PC-9 (cell line): ENCODE results near the gene EXT2. TPM values are rescaled to one million over a fixed set of nuclear protein-coding genes. Genes with fewer than 3 reads are reported as not detected.

Experiments
- BruUV-seq: library from RNA; stranded (reverse); fragments of 400-500 nt; replicated peaks from 2 replicates; lab custom pipeline; 2021; lab: Mats Ljungman, UMichigan
- CTCF ChIA-PET: fragments of 300-600 bp; sonication (Branson Sonifier 250); formaldehyde crosslinking; loops from one replicate; lab custom pipeline; 2022; ENCODE audit warnings: antibody characterized with exemption; lab: Charles Lee
- POLR2A ChIA-PET: fragments of 300-600 bp; sonication (Branson Sonifier 250); formaldehyde crosslinking; loops from one replicate; lab custom pipeline; 2022; ENCODE audit warnings: antibody characterized with exemption; ENCODE audit not compliant: unreplicated experiment; lab: Charles Lee
- DNase-seq, 2 experiments: peaks; one replicate each; pipeline versions ENCODE4 v3.0.0 to v3.0.0-alpha.2; 2015 to 2022; ENCODE audit warnings: mixed read lengths in 1 of 2
- H2AFZ ChIP-seq: fragments of 200-600 bp; sonication (generic); 2 replicates; pipeline ENCODE4 v1.8.1; 2017; ENCODE audit warnings: antibody characterized with exemption
- H3F3A ChIP-seq: fragments of 200-600 bp; sonication (generic); 2 replicates; pipeline ENCODE4 v1.8.1; 2017; ENCODE audit warnings: antibody characterized with exemption, mild to moderate bottlenecking, low read depth; ENCODE audit not compliant: insufficient read depth
- H3K27ac ChIP-seq: fragments of 200-600 bp; sonication (generic); 2 replicates; pipeline ENCODE4 v1.6.1; 2016; ENCODE audit warnings: mixed run types
- H3K27me3 ChIP-seq: fragments of 200-600 bp; sonication (generic); 2 replicates; pipeline ENCODE4 v1.6.1; 2016; ENCODE audit warnings: low read depth, mixed run types; ENCODE audit not compliant: insufficient read depth
- H3K36me3 ChIP-seq: fragments of 200-600 bp; sonication (generic); 2 replicates; pipeline ENCODE4 v1.6.1; 2016; ENCODE audit warnings: low read depth, mixed run types
- H3K4me1 ChIP-seq: fragments of 200-600 bp; sonication (generic); replicated peaks from 2 replicates; pipeline ENCODE4 v1.6.1; 2016; ENCODE audit warnings: mixed run types; ENCODE audit not compliant: insufficient read depth
- H3K4me2 ChIP-seq: fragments of 200-600 bp; sonication (generic); 2 replicates; pipeline ENCODE4 v1.6.1; 2017; ENCODE audit warnings: mixed run types
- H3K4me3 ChIP-seq: fragments of 200-600 bp; sonication (generic); 2 replicates; pipeline ENCODE4 v1.6.1; 2016; ENCODE audit warnings: mixed run types
- H3K79me2 ChIP-seq: fragments of 200-600 bp; sonication (generic); 2 replicates; pipeline ENCODE4 v1.6.1; 2017; ENCODE audit warnings: low read depth, mixed run types
- H3K9me2 ChIP-seq: fragments of 200-600 bp; sonication (generic); 2 replicates; pipeline ENCODE4 v1.8.1; 2017; ENCODE audit warnings: mild to moderate bottlenecking; ENCODE audit not compliant: insufficient read depth
- H3K9me3 ChIP-seq: fragments of 200-600 bp; sonication (generic); 2 replicates; pipeline ENCODE4 v1.8.1; 2016; ENCODE audit warnings: low read depth; ENCODE audit not compliant: insufficient read depth
- H4K20me1 ChIP-seq: fragments of 200-600 bp; sonication (generic); 2 replicates; pipeline ENCODE4 v1.8.1; 2017; ENCODE audit not compliant: insufficient read depth
- CTCF ChIP-seq: fragments of 200-600 bp; sonication (generic); conservative IDR thresholded peaks from 2 replicates; pipeline ENCODE4 v1.6.1; 2017; ENCODE audit warnings: mixed run types, antibody characterized with exemption, mild to moderate bottlenecking, moderate library complexity
- EZH2 ChIP-seq: fragments of 200-600 bp; sonication (generic); IDR thresholded peaks from 2 replicates; pipeline ENCODE4 v1.8.0; 2017; ENCODE audit warnings: antibody characterized with exemption, low read depth
- intact Hi-C: fragments of 100-400 bp; cut with micrococcal nuclease; formaldehyde crosslinking; loops from one replicate; pipeline ENCODE4 v1.10.0; 2022; ENCODE audit not compliant: unreplicated experiment
- total RNA-seq: library from RNA; stranded (reverse); gene quantifications from 2 replicates; pipeline ENCODE4 v1.2.3, GENCODE V29; 2021

Gene EXT2
- total RNA-seq, 1 experiment from 2014 or later = 72.4 TPM

GRCh38 chr11:44113018-44113417, 17.5 kb downstream of the EXT2 start:
- no peaks in the 10 kb centered on the region for H3K9me2 ChIP-seq
- ChIA-PET CTCF (no interaction called here), POLR2A (no interaction called here)
- no peak overlapping the region for H3K4me2 ChIP-seq
- no peak overlapping the region for H3K4me3 ChIP-seq
- no peaks in the 10 kb centered on the region for H3K27me3 ChIP-seq
- DNase-seq = no peak
- no peaks in the 10 kb centered on the region for H3K79me2 ChIP-seq
- H3K4me1 ChIP-seq = no peaks in the 10 kb centered on the region
- 0 out of 2 replicates have a peak, but pooled peaks cover 5% of the 10 kb centered on the region for H3K36me3 ChIP-seq
- BruUV-seq = no TSS peak
- H4K20me1 ChIP-seq = peaks cover 6% of the 10 kb centered on the region; the same call in 1 of the 2 replicates
- no peaks in the 10 kb centered on the region for H3F3A ChIP-seq
- TF ChIP-seq EZH2 = no peak
- TF ChIP-seq CTCF = no peak
- H3K9me3 ChIP-seq = no peaks in the 10 kb centered on the region
- H2AFZ ChIP-seq = no peak overlapping the region
- intact Hi-C loops = loop anchor here (5.0 kb wide), 1 partner anchor 424 kb away; no protein-coding TSS in a partner anchor
- H3K27ac ChIP-seq = no peak overlapping the region

- Histone ChIP-seq H3K4me2 (no peak overlapping the region), H3F3A (no peaks in the 10 kb centered on the region), H3K79me2 (no peaks in the 10 kb centered on the region), H3K27me3 (no peaks in the 10 kb centered on the region), H2AFZ (no peak overlapping the region), H4K20me1 (peaks cover 6% of the 10 kb centered on the region; the same call in 1 of the 2 replicates), H3K36me3 (0 out of 2 replicates have a peak, but pooled peaks cover 5% of the 10 kb centered on the region), H3K27ac (no peak overlapping the region), H3K4me3 (no peak overlapping the region), H3K9me3 (no peaks in the 10 kb centered on the region), H3K9me2 (no peaks in the 10 kb centered on the region), H3K4me1 (no peaks in the 10 kb centered on the region)
- no TSS peak for BruUV-seq
- TF ChIP-seq CTCF (no peak), EZH2 (no peak)
- intact Hi-C loops = loop anchor here (5.0 kb wide), 1 partner anchor 424 kb away; no protein-coding TSS in a partner anchor
- ChIA-PET POLR2A (no interaction called here), CTCF (no interaction called here)
- DNase-seq = no peak
These were observed 18.1 kb downstream of the EXT2 start for GRCh38 chr11:44113572-44113971.

- H3K4me1 ChIP-seq = no peaks in the 10 kb centered on the region
- no peaks in the 10 kb centered on the region for H3K79me2 ChIP-seq
- no peaks in the 10 kb centered on the region for H3K27me3 ChIP-seq
- no peak overlapping the region for H3K4me3 ChIP-seq
- no peak overlapping the region for H2AFZ ChIP-seq
- ChIA-PET POLR2A (no interaction called here), CTCF (no interaction called here)
- H3F3A ChIP-seq = no peaks in the 10 kb centered on the region
- no peak for DNase-seq
- H3K9me3 ChIP-seq = no peaks in the 10 kb centered on the region
- BruUV-seq = no TSS peak
- no peak overlapping the region for H3K4me2 ChIP-seq
- TF ChIP-seq CTCF (no peak), EZH2 (no peak)
- intact Hi-C loops = no loop called here
- H3K9me2 ChIP-seq = no peaks in the 10 kb centered on the region
- H3K36me3 ChIP-seq = 0 out of 2 replicates have a peak, but pooled peaks cover 5% of the 10 kb centered on the region
- no peaks in the 10 kb centered on the region for H4K20me1 ChIP-seq
- no peak overlapping the region for H3K27ac ChIP-seq
These were observed 20.9 kb downstream of the EXT2 start for GRCh38 chr11:44116234-44116830.
